HL-60 (cell line): Measurements from ENCODE around the gene POU2F2.

Experiments
- GABPA ChIP-seq: IDR thresholded peaks from 2 replicates; pipeline ENCODE4 v1.6.1; 2012; ENCODE audit warnings: low read depth
- POLR2AphosphoS5 ChIP-seq: IDR thresholded peaks from 2 replicates; pipeline ENCODE4 v1.6.1; 2012; ENCODE audit warnings: low read depth
- TF ChIP-seq, protein P1 (sequence below): IDR thresholded peaks from one replicate; pipeline ENCODE4 v1.5.1; 2011; ENCODE audit warnings: low read length, control low read depth, inconsistent platforms; ENCODE audit not compliant: insufficient read depth

DNA sequence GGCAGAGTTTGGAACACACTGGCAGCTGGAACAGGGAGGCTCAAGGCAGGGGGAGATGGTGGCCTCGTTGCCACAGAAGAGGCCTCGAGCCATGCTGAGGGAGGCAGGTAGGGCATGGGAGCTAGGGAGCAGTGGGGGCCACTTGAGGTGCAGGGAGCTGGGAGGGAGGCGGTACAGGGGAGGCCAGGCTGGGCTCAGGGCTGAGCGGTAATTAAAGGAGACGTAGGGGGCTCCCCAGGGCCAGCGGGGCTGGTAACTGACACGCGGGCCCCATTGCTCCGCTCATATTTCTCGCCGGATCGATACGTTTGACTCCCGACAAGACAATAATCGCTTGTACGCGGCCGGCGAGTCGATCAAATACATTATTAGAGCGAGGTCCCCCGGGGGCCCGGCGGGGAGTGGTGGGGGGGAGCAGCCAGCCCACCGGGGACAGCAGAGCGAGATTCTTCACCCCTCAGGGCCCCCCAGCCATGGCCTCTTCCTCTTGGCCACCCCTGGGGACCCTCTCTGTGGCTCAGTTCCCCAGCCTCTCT lies 2.4 kb upstream of the POU2F2 start:
- TF ChIP-seq, protein P1, sequence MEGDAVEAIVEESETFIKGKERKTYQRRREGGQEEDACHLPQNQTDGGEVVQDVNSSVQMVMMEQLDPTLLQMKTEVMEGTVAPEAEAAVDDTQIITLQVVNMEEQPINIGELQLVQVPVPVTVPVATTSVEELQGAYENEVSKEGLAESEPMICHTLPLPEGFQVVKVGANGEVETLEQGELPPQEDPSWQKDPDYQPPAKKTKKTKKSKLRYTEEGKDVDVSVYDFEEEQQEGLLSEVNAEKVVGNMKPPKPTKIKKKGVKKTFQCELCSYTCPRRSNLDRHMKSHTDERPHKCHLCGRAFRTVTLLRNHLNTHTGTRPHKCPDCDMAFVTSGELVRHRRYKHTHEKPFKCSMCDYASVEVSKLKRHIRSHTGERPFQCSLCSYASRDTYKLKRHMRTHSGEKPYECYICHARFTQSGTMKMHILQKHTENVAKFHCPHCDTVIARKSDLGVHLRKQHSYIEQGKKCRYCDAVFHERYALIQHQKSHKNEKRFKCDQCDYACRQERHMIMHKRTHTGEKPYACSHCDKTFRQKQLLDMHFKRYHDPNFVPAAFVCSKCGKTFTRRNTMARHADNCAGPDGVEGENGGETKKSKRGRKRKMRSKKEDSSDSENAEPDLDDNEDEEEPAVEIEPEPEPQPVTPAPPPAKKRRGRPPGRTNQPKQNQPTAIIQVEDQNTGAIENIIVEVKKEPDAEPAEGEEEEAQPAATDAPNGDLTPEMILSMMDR, result no peak
- TF ChIP-seq POLR2AphosphoS5 (no peak), GABPA (no peak)
